Heart right ventricle (tissue), 16 donors: ENCODE results near the gene C12orf56. TPM values are rescaled to one million over a fixed set of nuclear protein-coding genes. Genes with fewer than 3 reads are reported as not detected.
A peak's percentile ranks its signal among the peaks of the same experiment; 100 is the strongest.

Experiments
- ATAC-seq, 8 donors: fragments of 200-7000 bp; cut with Tn5 transposase; one replicate each; pipeline ENCODE4 v1.9.1; 2020; ENCODE audit warnings: mild to moderate bottlenecking in 8 of 8, moderate library complexity in 8 of 8, moderate number of reproducible peaks in 1 of 8
- DNase-seq, 2 donors: peaks; one replicate each; pipeline ENCODE4 v3.0.0-alpha.2; 2020
- H3K27ac ChIP-seq, 10 donors: fragments of 200-600 bp; sonication (generic) in 2 of 10; one replicate each; pipeline versions ENCODE4 v1.5.0 to v1.8.0; 2020 to 2022; ENCODE audit warnings: mild to moderate bottlenecking in 3 of 10
- H3K27me3 ChIP-seq, 7 donors: fragments of 200-600 bp; one replicate each; pipeline ENCODE4 v1.8.0; 2021 to 2022; ENCODE audit warnings: mild to moderate bottlenecking in 2 of 7
- H3K36me3 ChIP-seq, 9 donors: fragments of 200-600 bp; sonication (generic) in 1 of 9; one replicate each; pipeline versions ENCODE4 v1.5.0 to v1.8.0; 2020 to 2022; ENCODE audit warnings: mild to moderate bottlenecking in 2 of 9
- H3K4me1 ChIP-seq, 9 donors: fragments of 200-600 bp; sonication (generic) in 1 of 9; one replicate each; pipeline versions ENCODE4 v1.5.0 to v1.8.0; 2020 to 2022; ENCODE audit warnings: mild to moderate bottlenecking in 4 of 9
- H3K4me3 ChIP-seq, 10 donors: fragments of 200-600 bp; sonication (generic) in 2 of 10; one replicate each; pipeline versions ENCODE4 v1.5.0 to v1.8.0; 2020 to 2022; ENCODE audit warnings: mild to moderate bottlenecking in 7 of 10, moderate library complexity in 2 of 10
- H3K9me3 ChIP-seq, 11 donors: fragments of 200-600 bp in 10 of 11; sonication (generic) in 2 of 11; one replicate each; pipeline versions ENCODE4 v1.5.0 to v1.8.0; 2013 to 2022; ENCODE audit warnings: mild to moderate bottlenecking in 2 of 11, control low read depth in 1 of 11, moderate library complexity in 1 of 11
- WGBS, 2 donors: extraction: QIAGEN DNeasy Blood & Tissue Kit; methylation state at CpG; one replicate each; pipeline ENCODE4 v1.1.7; 2013; ENCODE audit warnings: inconsistent platforms in 1 of 2; 5-methylcytosine and 5-hydroxymethylcytosine counted together
- intact Hi-C, 10 donors: fragments of 100-400 bp; cut with DNase I; formaldehyde crosslinking; loops; one replicate each; pipeline versions ENCODE4 v1.11.1 to v1.14.2; 2022
- polyA plus RNA-seq, 2 donors: library from polyadenylated mRNA; stranded (reverse); fragments of 200-250 nt; gene quantifications; one replicate each; pipeline ENCODE4 v1.2.3, GENCODE V29; 2013
- total RNA-seq, 10 donors: library from RNA; stranded (reverse); fragmentation: NEBNext Ultra II Directional in 3 of 10; extraction: Animal tissue kit (Norgen Biotek cat#: 25700) in 3 of 10; gene quantifications; one replicate each; pipeline versions ENCODE4 v1.2.1 to v1.2.4, GENCODE V29; 2021 to 2023
- TF ChIP-seq, protein P1 (sequence below), 9 donors: fragments of 200-600 bp; sonication (generic) in 2 of 9; IDR thresholded peaks; one replicate each; pipeline versions ENCODE4 v1.5.0 to v1.8.0; 2021 to 2022; ENCODE audit warnings: antibody characterized with exemption in 9 of 9, mild to moderate bottlenecking in 5 of 9, moderate library complexity in 1 of 9
- donor health status: Arrhythmogenic right ventricular cardiomyopathy.
- donor health status: ischemic (EF 13 %, LVEDD 7.1; RV severe dilation, severe dysfunction).
- donor health status: healthy with polysubstance abuse.
- donor health status: DM: no; HTN: yes; CAD: no.
- donor health status: DM: no; HTN: no; CAD: no.
- donor health status: ischemic (EF 25% LVEDD 6.9; RV normal size, moderate dysfunction).
- donor health status: ischemic (EF 25% LVEDD 5.7; RV mildly dilated, moderate dysfunction).
- donor health status: healthy.
- donor health status: DM: yes; HTN: yes; CAD: no.
- donor health status: Ischemic cardiomyopathy.
- donor health status: ischemic (EF 35%, LVEDD 5.7; RV mildly dilated, moderate dysfunction).
- donor health status: nonischemic (EF 11% LVEDD 7.7; RV severe dilation, severe dysfunction).
- donor health status: DM: yes; HTN: yes; CAD: no.
- donor health status: PGD.
- donor health status: ischemic (EF 29% LVEDD 5.4; RV normal size, mild dysfunction).
- donor health status: nonischemic (EF 23%, LVEDD 6.1; RV moderate dilation, normal function).

The C12orf56 gene
- total and polyA plus RNA-seq, 12 donors: not detected

DNA sequence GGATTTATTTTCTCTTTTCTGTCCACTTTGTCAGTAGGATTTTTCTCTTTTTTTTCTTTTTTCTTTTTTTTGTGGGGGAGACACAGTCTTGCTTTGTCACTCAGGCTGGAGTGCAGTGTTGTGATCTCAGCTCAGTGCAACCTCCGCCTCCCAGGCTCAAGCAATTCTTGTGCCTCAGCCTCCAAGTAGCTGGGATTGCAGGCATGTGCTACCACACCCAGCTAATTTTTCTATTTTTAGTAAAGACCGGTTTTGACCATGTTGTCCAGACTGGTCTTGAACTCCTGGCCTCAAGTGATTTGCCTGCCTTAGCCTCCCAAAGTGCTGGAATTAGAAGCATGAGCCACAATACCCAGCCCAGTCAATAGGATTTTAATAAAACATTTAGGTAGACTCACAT is 40.3 kb upstream of the C12orf56 start:
- Histone ChIP-seq H3K4me1 (no peaks in the 10 kb centered on the region), H3K27me3 (no peaks in the 10 kb centered on the region), H3K9me3 (no peaks in the 10 kb centered on the region), H3K4me3 (no peak overlapping the region), H3K27ac (no peak overlapping the region), H3K36me3 (peaks cover 0 to 100% (median 89%) of the 10 kb centered on the region in 9 donors)
- intact Hi-C loops: loop anchor here in 1 of 10 donors (10.0 kb wide), 1 partner anchor 54 kb away; no protein-coding TSS in a partner anchor
- 67 to 73% methylated on average over 2 of the region's 2 CpGs for WGBS, 2 donors
- DNase-seq: no peak
- no peak for ATAC-seq
- TF ChIP-seq, protein P1, sequence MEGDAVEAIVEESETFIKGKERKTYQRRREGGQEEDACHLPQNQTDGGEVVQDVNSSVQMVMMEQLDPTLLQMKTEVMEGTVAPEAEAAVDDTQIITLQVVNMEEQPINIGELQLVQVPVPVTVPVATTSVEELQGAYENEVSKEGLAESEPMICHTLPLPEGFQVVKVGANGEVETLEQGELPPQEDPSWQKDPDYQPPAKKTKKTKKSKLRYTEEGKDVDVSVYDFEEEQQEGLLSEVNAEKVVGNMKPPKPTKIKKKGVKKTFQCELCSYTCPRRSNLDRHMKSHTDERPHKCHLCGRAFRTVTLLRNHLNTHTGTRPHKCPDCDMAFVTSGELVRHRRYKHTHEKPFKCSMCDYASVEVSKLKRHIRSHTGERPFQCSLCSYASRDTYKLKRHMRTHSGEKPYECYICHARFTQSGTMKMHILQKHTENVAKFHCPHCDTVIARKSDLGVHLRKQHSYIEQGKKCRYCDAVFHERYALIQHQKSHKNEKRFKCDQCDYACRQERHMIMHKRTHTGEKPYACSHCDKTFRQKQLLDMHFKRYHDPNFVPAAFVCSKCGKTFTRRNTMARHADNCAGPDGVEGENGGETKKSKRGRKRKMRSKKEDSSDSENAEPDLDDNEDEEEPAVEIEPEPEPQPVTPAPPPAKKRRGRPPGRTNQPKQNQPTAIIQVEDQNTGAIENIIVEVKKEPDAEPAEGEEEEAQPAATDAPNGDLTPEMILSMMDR (IDR thresholded peaks at IDR 0.05): no peak

DNA sequence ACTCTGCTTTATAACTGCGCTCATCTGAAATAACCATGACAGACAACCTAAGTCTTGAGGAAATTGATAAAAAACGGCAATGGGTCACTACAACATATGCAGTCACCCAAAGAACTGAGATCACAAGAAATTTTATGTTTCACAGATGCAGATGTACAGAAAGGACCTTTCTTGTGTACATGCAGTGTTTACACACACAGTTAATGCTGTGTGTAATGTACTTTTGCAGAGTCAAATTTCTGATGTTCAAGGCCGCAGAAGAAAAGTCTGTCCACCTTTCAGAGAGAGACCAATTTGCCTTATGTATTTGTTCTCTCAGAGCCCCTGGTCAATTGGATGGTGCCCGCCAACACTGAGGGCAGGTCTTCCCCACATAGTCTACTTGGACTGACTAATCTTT is 38.4 kb upstream of the C12orf56 start:
- H3K4me1 ChIP-seq: no peaks in the 10 kb centered on the region
- peaks cover 0 to 100% (median 90%) of the 10 kb centered on the region in 9 donors for H3K36me3 ChIP-seq
- no peaks in the 10 kb centered on the region for H3K9me3 ChIP-seq
- 90 to 97% methylated on average over 4 of the region's 4 CpGs for WGBS, 2 donors
- no peak overlapping the region for H3K27ac ChIP-seq
- intact Hi-C loops: no loop called here
- DNase-seq (no peak), ATAC-seq (no peak)
- TF ChIP-seq, protein P1 (IDR thresholded peaks at IDR 0.05): no peak
- H3K4me3 ChIP-seq: no peak overlapping the region
- H3K27me3 ChIP-seq: no peaks in the 10 kb centered on the region

DNA sequence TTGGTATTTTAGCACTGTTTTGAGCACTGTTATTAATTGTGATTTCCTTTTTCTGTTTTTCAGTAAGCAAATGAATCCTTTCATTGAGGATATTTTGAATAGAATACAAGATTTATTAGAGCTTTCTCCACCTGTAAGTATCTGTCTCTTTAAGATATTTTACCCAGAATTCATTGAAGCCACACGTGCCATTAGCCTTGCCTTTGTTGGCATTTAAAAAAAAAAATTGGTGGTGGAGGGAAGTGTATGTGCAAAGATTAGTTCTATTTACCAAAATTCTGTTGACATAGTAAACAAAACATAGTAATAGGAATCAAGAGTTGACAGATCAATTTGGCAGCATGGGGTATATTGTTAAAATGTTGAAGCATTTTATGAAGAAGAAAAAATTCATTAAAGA is 37.4 kb upstream of the C12orf56 start:
- peaks cover 0 to 100% (median 91%) of the 10 kb centered on the region in 9 donors for H3K36me3 ChIP-seq

DNA sequence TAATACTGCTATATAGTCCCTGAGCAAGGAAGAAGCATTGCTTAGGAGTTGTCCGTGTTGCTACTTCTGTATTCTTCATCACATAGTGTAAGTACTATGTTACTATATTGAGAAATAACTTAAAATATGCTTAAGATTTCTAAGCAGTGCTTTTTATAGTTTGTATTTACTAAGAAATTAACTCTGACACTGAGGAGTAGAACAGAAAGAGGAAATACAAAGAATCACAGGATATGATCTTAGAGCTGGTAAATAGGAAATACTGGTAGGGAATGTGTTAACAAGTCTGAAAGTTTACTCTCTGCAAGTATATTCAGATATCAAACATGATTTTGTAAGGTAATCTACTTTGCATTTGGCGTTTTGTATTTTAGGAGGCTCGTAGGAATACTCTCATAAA is 29.1 kb upstream of the C12orf56 start:
- DNase-seq (no peak), ATAC-seq (no peak)
- intact Hi-C loops: loop anchor here in 1 of 10 donors (5.0 kb wide), 1 partner anchor 68 kb away; no protein-coding TSS in a partner anchor
- no peaks in the 10 kb centered on the region for H3K27me3 ChIP-seq
- H3K4me3 ChIP-seq: peak overlapping the region in 1 of 10 donors; percentile 6
- no peaks in the 10 kb centered on the region for H3K9me3 ChIP-seq
- WGBS, 2 donors: 65 to 72% methylated on average over 3 of the region's 3 CpGs
- peaks cover 0 to 10% (median 0%) of the 10 kb centered on the region in 9 donors for H3K4me1 ChIP-seq
- peaks cover 3 to 100% (median 67%) of the 10 kb centered on the region in 9 donors for H3K36me3 ChIP-seq
- TF ChIP-seq, protein P1 (IDR thresholded peaks at IDR 0.05): no peak
- peak overlapping the region in 4 of 10 donors; percentile 32 to 60 (median 49) for H3K27ac ChIP-seq

More for the DNA sequence above, 37.4 kb upstream of the C12orf56 start:
- Histone ChIP-seq H3K9me3 (no peaks in the 10 kb centered on the region), H3K4me3 (no peak overlapping the region), H3K4me1 (no peaks in the 10 kb centered on the region), H3K27me3 (no peaks in the 10 kb centered on the region), H3K27ac (no peak overlapping the region)
- TF ChIP-seq, protein P1 (IDR thresholded peaks at IDR 0.05): no peak
- DNase-seq: no peak
- WGBS, 2 donors: 28 to 30% methylated on average over 1 of the region's 1 CpG
- intact Hi-C loops: no loop called here
- no peak for ATAC-seq
